Measurements from ENCODE around the gene SAG.

SAG gene

GRCh38 chr2:233270366-233270765 lies 37.2 kb upstream of the SAG start:
- H3K4me2 ChIP-seq (ENCODE audit: low read length): no peak overlapping the region
- peaks cover 74% of the 10 kb centered on the region for H3K36me3 ChIP-seq (ENCODE audit: insufficient read depth, low read length)
- H3K9me3 ChIP-seq (replicated peaks; ENCODE audit: low read length): no peaks in the 10 kb centered on the region
- H3K4me3 ChIP-seq (ENCODE audit: low read length): no peak overlapping the region
- H3K27me3 ChIP-seq (ENCODE audit: control insufficient read depth, insufficient read depth, low read length): no peaks in the 10 kb centered on the region
- H3K4me1 ChIP-seq (ENCODE audit: control insufficient read depth, insufficient read depth, low read length): no peaks in the 10 kb centered on the region
- no peak overlapping the region for H3K9ac ChIP-seq (ENCODE audit: low read depth, low read length)

- no peak overlapping the region for H3K4me3 ChIP-seq (ENCODE audit: low read length)
- H3K9me3 ChIP-seq (replicated peaks; ENCODE audit: low read length): no peaks in the 10 kb centered on the region
- H3K9ac ChIP-seq (ENCODE audit: low read depth, low read length): no peak overlapping the region
- peaks cover 76% of the 10 kb centered on the region for H3K36me3 ChIP-seq (ENCODE audit: insufficient read depth, low read length)
- H3K4me1 ChIP-seq (ENCODE audit: control insufficient read depth, insufficient read depth, low read length): no peaks in the 10 kb centered on the region
- H3K4me2 ChIP-seq (ENCODE audit: low read length): no peak overlapping the region
- no peaks in the 10 kb centered on the region for H3K27me3 ChIP-seq (ENCODE audit: control insufficient read depth, insufficient read depth, low read length)
Measured at GRCh38 chr2:233270951-233271350, 36.7 kb upstream of the SAG start.

- H3K4me2 ChIP-seq (ENCODE audit: low read length): no peak overlapping the region
Measured at GRCh38 chr2:233271693-233272092, 35.9 kb upstream of the SAG start.

GRCh38 chr2:233273120-233273519 lies 34.5 kb upstream of the SAG start:
- no peaks in the 10 kb centered on the region for H3K4me1 ChIP-seq (ENCODE audit: control insufficient read depth, insufficient read depth, low read length)
- no peaks in the 10 kb centered on the region for H3K9me3 ChIP-seq (replicated peaks; ENCODE audit: low read length)
- no peak overlapping the region for H3K4me3 ChIP-seq (ENCODE audit: low read length)
- peaks cover 80% of the 10 kb centered on the region for H3K36me3 ChIP-seq (ENCODE audit: insufficient read depth, low read length)
- H3K27me3 ChIP-seq (ENCODE audit: control insufficient read depth, insufficient read depth, low read length): no peaks in the 10 kb centered on the region
- H3K4me2 ChIP-seq (ENCODE audit: low read length): no peak overlapping the region
- H3K9ac ChIP-seq (ENCODE audit: low read depth, low read length): no peak overlapping the region

More at GRCh38 chr2:233271693-233272092, 35.9 kb upstream of the SAG start:
- H3K9ac ChIP-seq (ENCODE audit: low read depth, low read length): no peak overlapping the region
- H3K9me3 ChIP-seq (replicated peaks; ENCODE audit: low read length): no peaks in the 10 kb centered on the region
- H3K4me1 ChIP-seq (ENCODE audit: control insufficient read depth, insufficient read depth, low read length): no peaks in the 10 kb centered on the region
- H3K36me3 ChIP-seq (ENCODE audit: insufficient read depth, low read length): peaks cover 76% of the 10 kb centered on the region
- no peaks in the 10 kb centered on the region for H3K27me3 ChIP-seq (ENCODE audit: control insufficient read depth, insufficient read depth, low read length)
- H3K4me3 ChIP-seq (ENCODE audit: low read length): no peak overlapping the region

DNA sequence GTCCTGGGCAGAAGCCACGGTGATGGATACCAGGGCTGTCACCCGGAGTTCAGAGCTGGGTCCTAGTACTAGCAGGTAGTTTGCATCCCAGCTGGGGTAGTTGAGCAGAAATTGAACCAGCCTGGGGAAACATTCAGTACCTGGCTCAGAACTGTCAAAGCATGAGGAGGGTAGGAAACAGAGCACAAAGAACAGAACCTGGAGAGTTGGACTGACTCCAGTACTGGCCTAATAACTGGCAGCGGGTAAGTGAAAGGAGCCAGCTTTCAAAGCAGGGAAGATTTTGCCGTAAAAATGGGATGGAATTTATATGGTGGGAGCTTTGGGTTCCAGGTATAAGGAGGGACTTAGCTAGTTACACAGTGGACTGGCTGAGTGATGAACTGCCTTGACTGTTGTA lies 32.4 kb upstream of the SAG start:
- peaks cover 88% of the 10 kb centered on the region for H3K36me3 ChIP-seq (ENCODE audit: insufficient read depth, low read length)
- no peaks in the 10 kb centered on the region for H3K9me3 ChIP-seq (replicated peaks; ENCODE audit: low read length)
- H3K4me1 ChIP-seq (ENCODE audit: control insufficient read depth, insufficient read depth, low read length): no peaks in the 10 kb centered on the region
- H3K9ac ChIP-seq (ENCODE audit: low read depth, low read length): no peak overlapping the region
- no peak overlapping the region for H3K4me3 ChIP-seq (ENCODE audit: low read length)
- H3K4me2 ChIP-seq (ENCODE audit: low read length): no peak overlapping the region
- H3K27me3 ChIP-seq (ENCODE audit: control insufficient read depth, insufficient read depth, low read length): no peaks in the 10 kb centered on the region

DNA sequence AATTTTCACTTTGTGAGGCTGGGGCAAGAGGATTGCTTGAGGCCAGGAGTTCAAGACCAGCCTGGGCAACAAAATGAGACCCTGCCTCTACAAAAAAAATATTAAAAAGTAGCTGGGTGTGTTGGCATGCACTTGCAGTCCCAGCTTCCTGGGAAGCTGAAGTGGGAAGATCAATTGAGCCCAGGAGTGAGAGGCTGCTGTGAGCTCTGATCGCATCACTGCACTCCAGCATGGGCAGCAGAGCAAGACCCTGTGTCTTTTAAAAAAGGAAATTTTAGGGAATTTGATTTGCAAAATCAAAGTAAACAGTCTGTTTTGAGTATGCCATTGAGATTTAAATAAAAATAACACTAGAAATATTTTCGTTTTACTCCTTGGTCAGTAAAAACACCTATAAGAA lies 28.7 kb upstream of the SAG start:
- H3K9ac ChIP-seq (ENCODE audit: low read depth, low read length): no peak overlapping the region
- H3K4me1 ChIP-seq (ENCODE audit: control insufficient read depth, insufficient read depth, low read length): no peaks in the 10 kb centered on the region
- no peaks in the 10 kb centered on the region for H3K27me3 ChIP-seq (ENCODE audit: control insufficient read depth, insufficient read depth, low read length)
- H3K4me3 ChIP-seq (ENCODE audit: low read length): no peak overlapping the region
- H3K9me3 ChIP-seq (replicated peaks; ENCODE audit: low read length): no peaks in the 10 kb centered on the region
- H3K36me3 ChIP-seq (ENCODE audit: insufficient read depth, low read length): peaks cover 87% of the 10 kb centered on the region
- no peak overlapping the region for H3K4me2 ChIP-seq (ENCODE audit: low read length)

- no peaks in the 10 kb centered on the region for H3K27me3 ChIP-seq (ENCODE audit: control insufficient read depth, insufficient read depth, low read length)
- no peak overlapping the region for H3K4me3 ChIP-seq (ENCODE audit: low read length)
- H3K4me1 ChIP-seq (ENCODE audit: control insufficient read depth, insufficient read depth, low read length): no peaks in the 10 kb centered on the region
- H3K36me3 ChIP-seq (ENCODE audit: insufficient read depth, low read length): peaks cover 81% of the 10 kb centered on the region
- no peaks in the 10 kb centered on the region for H3K9me3 ChIP-seq (replicated peaks; ENCODE audit: low read length)
- H3K9ac ChIP-seq (ENCODE audit: low read depth, low read length): no peak overlapping the region
- H3K4me2 ChIP-seq (ENCODE audit: low read length): no peak overlapping the region
Measured at GRCh38 chr2:233280114-233280693, 27.4 kb upstream of the SAG start.

- H3K9me3 ChIP-seq (replicated peaks; ENCODE audit: low read length): no peaks in the 10 kb centered on the region
- H3K4me3 ChIP-seq (ENCODE audit: low read length): no peak overlapping the region
- H3K4me1 ChIP-seq (ENCODE audit: control insufficient read depth, insufficient read depth, low read length): no peaks in the 10 kb centered on the region
- no peaks in the 10 kb centered on the region for H3K27me3 ChIP-seq (ENCODE audit: control insufficient read depth, insufficient read depth, low read length)
- H3K4me2 ChIP-seq (ENCODE audit: low read length): no peak overlapping the region
- no peak overlapping the region for H3K9ac ChIP-seq (ENCODE audit: low read depth, low read length)
- H3K36me3 ChIP-seq (ENCODE audit: insufficient read depth, low read length): peaks cover 81% of the 10 kb centered on the region
Measured at GRCh38 chr2:233281553-233281952, 26.1 kb upstream of the SAG start.

DNA sequence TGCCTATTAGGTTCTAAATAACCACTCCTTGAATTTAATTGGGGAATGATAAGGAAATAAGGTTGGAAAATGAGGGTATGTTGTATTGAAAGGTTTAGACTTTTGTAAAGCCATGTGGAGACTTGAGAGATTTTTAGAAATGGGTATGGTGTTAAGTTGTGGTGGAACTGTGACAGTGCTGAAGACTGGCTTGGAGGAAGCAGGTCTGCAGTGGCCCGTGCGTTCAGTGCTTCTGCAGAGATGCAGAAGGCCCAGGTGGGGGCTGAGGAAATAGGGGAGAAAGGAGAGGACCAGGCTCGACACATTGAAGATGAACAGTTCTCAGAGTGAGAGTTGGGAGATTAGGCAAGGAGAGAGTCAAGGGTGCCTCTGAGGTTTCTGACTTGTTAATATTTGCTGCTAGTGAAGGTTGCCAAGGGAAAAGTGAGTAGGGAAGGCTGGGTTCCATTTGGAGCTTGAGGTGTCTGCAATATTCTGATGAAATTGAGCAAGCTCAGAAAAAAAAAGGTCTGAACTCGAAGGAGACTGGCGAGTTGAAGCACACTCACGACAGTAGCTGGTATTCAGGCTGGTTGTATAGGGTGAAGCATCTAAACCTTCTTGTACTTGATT lies 25.5 kb upstream of the SAG start:
- Histone ChIP-seq H3K27me3 (ENCODE audit: control insufficient read depth, insufficient read depth, low read length) (no peaks in the 10 kb centered on the region), H3K4me3 (ENCODE audit: low read length) (no peak overlapping the region), H3K4me2 (ENCODE audit: low read length) (no peak overlapping the region), H3K9ac (ENCODE audit: low read depth, low read length) (no peak overlapping the region), H3K4me1 (ENCODE audit: control insufficient read depth, insufficient read depth, low read length) (no peaks in the 10 kb centered on the region), H3K9me3 (replicated peaks; ENCODE audit: low read length) (no peaks in the 10 kb centered on the region), H3K36me3 (ENCODE audit: insufficient read depth, low read length) (peaks cover 83% of the 10 kb centered on the region)

DNA sequence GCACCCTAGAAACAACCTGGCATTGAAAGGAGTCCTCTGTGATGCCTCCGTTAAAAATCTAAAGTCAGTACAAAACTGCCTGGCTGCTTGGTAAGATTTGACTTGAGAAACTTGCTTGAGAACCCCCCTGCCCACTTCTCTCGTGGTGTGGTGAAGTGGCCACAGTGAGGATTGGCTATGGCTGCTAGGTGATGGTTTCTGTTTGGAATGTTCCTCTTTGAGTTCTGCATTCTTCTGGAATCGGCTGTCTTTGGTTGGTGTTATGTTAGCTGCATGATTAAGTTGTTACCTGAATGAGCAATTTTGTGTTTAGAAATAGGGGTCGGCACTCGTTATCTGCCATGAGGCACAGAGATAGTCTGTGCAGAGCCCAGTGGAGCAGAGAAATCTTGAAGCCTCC lies 21.7 kb upstream of the SAG start:
- no peak overlapping the region for H3K9ac ChIP-seq (ENCODE audit: low read depth, low read length)
- H3K4me2 ChIP-seq (ENCODE audit: low read length): no peak overlapping the region
- peaks cover 72% of the 10 kb centered on the region for H3K36me3 ChIP-seq (ENCODE audit: insufficient read depth, low read length)
- no peaks in the 10 kb centered on the region for H3K4me1 ChIP-seq (ENCODE audit: control insufficient read depth, insufficient read depth, low read length)
- H3K4me3 ChIP-seq (ENCODE audit: low read length): no peak overlapping the region
- H3K9me3 ChIP-seq (replicated peaks; ENCODE audit: low read length): no peaks in the 10 kb centered on the region
- no peaks in the 10 kb centered on the region for H3K27me3 ChIP-seq (ENCODE audit: control insufficient read depth, insufficient read depth, low read length)

DNA sequence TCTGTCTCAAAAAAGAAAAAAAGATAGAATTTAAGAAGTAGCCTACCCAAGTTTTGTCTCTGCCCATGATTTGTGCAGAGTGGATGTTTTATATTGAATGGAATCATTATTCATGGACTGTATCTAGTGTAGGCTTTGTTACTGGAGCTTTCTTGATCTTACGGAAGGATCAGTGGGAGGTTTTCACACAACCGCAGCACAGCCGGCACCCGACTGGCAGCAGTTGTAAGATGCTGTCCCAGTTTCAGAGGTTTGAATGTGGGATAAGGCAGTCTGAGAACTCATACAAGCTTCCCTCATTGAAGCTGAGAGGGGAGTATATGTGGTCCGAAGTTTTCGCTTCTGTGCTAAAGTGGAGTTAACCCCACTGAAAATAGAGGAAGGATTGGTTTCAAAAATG lies 19.7 kb upstream of the SAG start:
- H3K4me1 ChIP-seq (ENCODE audit: control insufficient read depth, insufficient read depth, low read length): no peaks in the 10 kb centered on the region
- no peaks in the 10 kb centered on the region for H3K27me3 ChIP-seq (ENCODE audit: control insufficient read depth, insufficient read depth, low read length)
- H3K9me3 ChIP-seq (replicated peaks; ENCODE audit: low read length): no peaks in the 10 kb centered on the region
- no peak overlapping the region for H3K4me2 ChIP-seq (ENCODE audit: low read length)
- H3K4me3 ChIP-seq (ENCODE audit: low read length): no peak overlapping the region
- H3K9ac ChIP-seq (ENCODE audit: low read depth, low read length): no peak overlapping the region
- peaks cover 72% of the 10 kb centered on the region for H3K36me3 ChIP-seq (ENCODE audit: insufficient read depth, low read length)

GRCh38 chr2:233288663-233289062 lies 19.0 kb upstream of the SAG start:
- Histone ChIP-seq H3K4me1 (ENCODE audit: control insufficient read depth, insufficient read depth, low read length) (no peaks in the 10 kb centered on the region), H3K9me3 (replicated peaks; ENCODE audit: low read length) (no peaks in the 10 kb centered on the region), H3K4me3 (ENCODE audit: low read length) (no peak overlapping the region), H3K4me2 (ENCODE audit: low read length) (no peak overlapping the region), H3K9ac (ENCODE audit: low read depth, low read length) (no peak overlapping the region), H3K27me3 (ENCODE audit: control insufficient read depth, insufficient read depth, low read length) (no peaks in the 10 kb centered on the region), H3K36me3 (ENCODE audit: insufficient read depth, low read length) (peaks cover 76% of the 10 kb centered on the region)
